B cell (primary cell): ENCODE results near the gene XRCC4. TPM values are rescaled to one million over a fixed set of nuclear protein-coding genes. Genes with fewer than 3 reads are reported as not detected.

Experiments used
- ATAC-seq: fragments of 200-7000 bp; cut with Tn5 transposase; one replicate; pipeline ENCODE4 v1.10.0; 2021; ENCODE audit warnings: low read depth, mild to moderate bottlenecking, moderate number of reproducible peaks, moderate library complexity
- CTCF ChIA-PET: fragments of 350-600 bp; sonication (Branson Sonifier 250); formaldehyde crosslinking; loops from one replicate; lab custom pipeline; 2021; ENCODE audit warnings: antibody characterized with exemption, inconsistent platforms; lab: Charles Lee
- POLR2A ChIA-PET: fragments of 350-600 bp; sonication (Branson Sonifier 250); formaldehyde crosslinking; loops from one replicate; lab custom pipeline; 2021; ENCODE audit warnings: antibody characterized with exemption; lab: Charles Lee
- DNase-seq: peaks from one replicate; pipeline ENCODE4 v3.0.0; 2013
- H2AFZ ChIP-seq: 2 replicates; pipeline ENCODE4 v1.6.1; 2012; ENCODE audit warnings: mild to moderate bottlenecking, low read depth, low read length; ENCODE audit not compliant: insufficient read depth, poor library complexity, severe bottlenecking
- H3K27ac ChIP-seq, 2 donors: 1 replicate in 1 of 2; 2 replicates in 1 of 2; pipeline ENCODE4 v1.5.1; 2012 to 2013; ENCODE audit warnings: low read length in 2 of 2, mild to moderate bottlenecking in 2 of 2, moderate library complexity in 1 of 2
- H3K27me3 ChIP-seq, 4 experiments: fragments of 200-600 bp in 1 of 4; sonication (generic) in 1 of 4; replicated peaks in 1 of 4; 1 replicate in 2 of 4; 2 replicates in 2 of 4; pipeline versions ENCODE4 v1.6.1 to v1.7.0; 2013 to 2016; ENCODE audit warnings: low read length in 3 of 4, mild to moderate bottlenecking in 2 of 4, mixed read lengths in 1 of 4, moderate library complexity in 1 of 4; ENCODE audit not compliant: insufficient read depth in 4 of 4, control insufficient read depth in 3 of 4; ENCODE audit errors: control extremely low read depth in 1 of 4
- H3K36me3 ChIP-seq, 2 experiments: replicated peaks in 1 of 2; 1 replicate in 1 of 2; 2 replicates in 1 of 2; pipeline versions ENCODE4 v1.6.1 to v1.7.1; 2013; ENCODE audit warnings: low read length in 1 of 2; ENCODE audit not compliant: insufficient read depth in 2 of 2, control insufficient read depth in 1 of 2; ENCODE audit errors: control extremely low read depth in 1 of 2, extremely low read depth in 1 of 2
- H3K4me1 ChIP-seq, 2 donors: fragments of 200-600 bp in 1 of 2; sonication (generic) in 1 of 2; 1 replicate in 1 of 2; 2 replicates in 1 of 2; pipeline versions ENCODE4 v1.5.1 to v1.6.1; 2013 to 2017; ENCODE audit warnings: low read length in 2 of 2; ENCODE audit not compliant: control insufficient read depth in 2 of 2, insufficient read depth in 2 of 2
- H3K4me2 ChIP-seq: replicated peaks from 2 replicates; pipeline ENCODE3; 2012; ENCODE audit warnings: mild to moderate bottlenecking, low read depth, low read length; ENCODE audit not compliant: poor library complexity, severe bottlenecking
- H3K4me3 ChIP-seq, 5 experiments: fragments of 200-600 bp in 1 of 5; sonication (generic) in 1 of 5; 1 replicate in 3 of 5; 2 replicates in 2 of 5; pipeline versions ENCODE4 v1.5.1 to v1.7.0; 2011 to 2016; ENCODE audit warnings: low read length in 4 of 5, mild to moderate bottlenecking in 4 of 5, low read depth in 2 of 5, control low read depth in 1 of 5, moderate library complexity in 1 of 5; ENCODE audit not compliant: insufficient read depth in 1 of 5; ENCODE audit errors: control extremely low read depth in 1 of 5, extremely low read depth in 1 of 5
- H3K79me2 ChIP-seq: fragments of 200-600 bp; sonication (generic); one replicate; pipeline ENCODE4 v1.6.0; 2016; ENCODE audit warnings: low read length; ENCODE audit not compliant: control insufficient read depth, insufficient read depth
- H3K9ac ChIP-seq: fragments of 200-600 bp; sonication (generic); 2 replicates; pipeline ENCODE4 v1.6.1; 2017; ENCODE audit warnings: mild to moderate bottlenecking, low read length, moderate library complexity
- H3K9me3 ChIP-seq, 3 donors: one replicate each; pipeline versions ENCODE4 v1.6.1 to v1.7.1; 2013; ENCODE audit warnings: low read length in 2 of 3; ENCODE audit not compliant: control insufficient read depth in 2 of 3, insufficient read depth in 1 of 3; ENCODE audit errors: control extremely low read depth in 1 of 3
- H4K20me1 ChIP-seq: 2 replicates; pipeline ENCODE4 v1.6.0; 2012; ENCODE audit warnings: mild to moderate bottlenecking, low read length; ENCODE audit not compliant: insufficient read depth, control insufficient read depth, poor library complexity, severe bottlenecking
- H3K27ac Mint-ChIP-seq: one replicate; pipeline ENCODE4 v1.8.0; 2021; ENCODE audit warnings: mixed read lengths
- H3K27me3 Mint-ChIP-seq: one replicate; pipeline ENCODE4 v1.8.0; 2021; ENCODE audit warnings: mixed read lengths
- H3K4me1 Mint-ChIP-seq: one replicate; pipeline ENCODE4 v1.8.0; 2021; ENCODE audit warnings: mixed read lengths
- H3K4me3 Mint-ChIP-seq: one replicate; pipeline ENCODE4 v1.8.0; 2021; ENCODE audit warnings: mixed read lengths
- H3K9me3 Mint-ChIP-seq: one replicate; pipeline ENCODE4 v1.8.0; 2022; ENCODE audit warnings: mixed read lengths; ENCODE audit not compliant: insufficient read depth
- EZH2 ChIP-seq: IDR thresholded peaks from 2 replicates; pipeline ENCODE4 v1.6.1; 2012; ENCODE audit warnings: borderline replicate concordance, low read depth, mild to moderate bottlenecking, moderate library complexity, low read length; ENCODE audit not compliant: insufficient read depth, poor library complexity, severe bottlenecking
- WGBS: methylation state at CpG from one replicate; pipeline ENCODE4 v1.1.5; 2013; ENCODE audit warnings: missing lambda C conversion rate; ENCODE audit not compliant: insufficient coverage; 5-methylcytosine and 5-hydroxymethylcytosine counted together
- intact Hi-C: fragments of 100-400 bp; cut with micrococcal nuclease; formaldehyde crosslinking; loops from one replicate; pipeline ENCODE4 v1.10.0; 2022
- polyA plus RNA-seq: library from polyadenylated mRNA; depleted of rRNA; stranded (reverse); fragments of >200 nt; gene quantifications from 2 replicates; pipeline ENCODE4 v1.2.3, GENCODE V29; 2012
- total RNA-seq, 2 donors: library from RNA; stranded (reverse); fragments of 120-200 nt in 1 of 2; gene quantifications; 1 replicate in 1 of 2; 2 replicates in 1 of 2; pipeline versions ENCODE4 v1.2.3 to v1.2.4, GENCODE V29; 2013 to 2022
- TF ChIP-seq, protein P1 (sequence below): fragments of 200-600 bp; IDR thresholded peaks from one replicate; pipeline ENCODE4 v1.8.0; 2022; ENCODE audit warnings: antibody characterized with exemption, mild to moderate bottlenecking

The XRCC4 gene
- total and polyA plus RNA-seq, 2 donors (not counting 1 experiment from before 2014, with no cell fraction given): 1.3 to 7.7 TPM

- Histone ChIP-seq H2AFZ (no peak overlapping the region), H3K27ac (no peak overlapping the region), H3K4me2 (no peak overlapping the region), H3K36me3 (peaks cover 0 to under 1% of the 10 kb centered on the region in 2 experiments), H3K4me3 (no peak overlapping the region), H4K20me1 (no peaks in the 10 kb centered on the region), H3K9me3 (no peaks in the 10 kb centered on the region), H3K4me1 (no peaks in the 10 kb centered on the region), H3K9ac (no peak overlapping the region), H3K79me2 (no peaks in the 10 kb centered on the region), H3K27me3 (no peaks in the 10 kb centered on the region)
- Mint-ChIP-seq H3K27me3 (no peaks in the 10 kb centered on the region), H3K27ac (no peak overlapping the region), H3K9me3 (no peaks in the 10 kb centered on the region), H3K4me1 (no peaks in the 10 kb centered on the region), H3K4me3 (no peak overlapping the region)
- ATAC-seq: no peak
- POLR2A ChIA-PET: no interaction called here
- TF ChIP-seq, protein P1, sequence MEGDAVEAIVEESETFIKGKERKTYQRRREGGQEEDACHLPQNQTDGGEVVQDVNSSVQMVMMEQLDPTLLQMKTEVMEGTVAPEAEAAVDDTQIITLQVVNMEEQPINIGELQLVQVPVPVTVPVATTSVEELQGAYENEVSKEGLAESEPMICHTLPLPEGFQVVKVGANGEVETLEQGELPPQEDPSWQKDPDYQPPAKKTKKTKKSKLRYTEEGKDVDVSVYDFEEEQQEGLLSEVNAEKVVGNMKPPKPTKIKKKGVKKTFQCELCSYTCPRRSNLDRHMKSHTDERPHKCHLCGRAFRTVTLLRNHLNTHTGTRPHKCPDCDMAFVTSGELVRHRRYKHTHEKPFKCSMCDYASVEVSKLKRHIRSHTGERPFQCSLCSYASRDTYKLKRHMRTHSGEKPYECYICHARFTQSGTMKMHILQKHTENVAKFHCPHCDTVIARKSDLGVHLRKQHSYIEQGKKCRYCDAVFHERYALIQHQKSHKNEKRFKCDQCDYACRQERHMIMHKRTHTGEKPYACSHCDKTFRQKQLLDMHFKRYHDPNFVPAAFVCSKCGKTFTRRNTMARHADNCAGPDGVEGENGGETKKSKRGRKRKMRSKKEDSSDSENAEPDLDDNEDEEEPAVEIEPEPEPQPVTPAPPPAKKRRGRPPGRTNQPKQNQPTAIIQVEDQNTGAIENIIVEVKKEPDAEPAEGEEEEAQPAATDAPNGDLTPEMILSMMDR: no peak
- no peak for TF ChIP-seq EZH2
- intact Hi-C loops: no loop called here
- CTCF ChIA-PET: no interaction called here
- DNase-seq: no peak
- WGBS: no CpG with 5 or more reads among the region's 2 CpGs
Measured at GRCh38 chr5:83265318-83265717, 188.0 kb downstream of the XRCC4 start.

DNA sequence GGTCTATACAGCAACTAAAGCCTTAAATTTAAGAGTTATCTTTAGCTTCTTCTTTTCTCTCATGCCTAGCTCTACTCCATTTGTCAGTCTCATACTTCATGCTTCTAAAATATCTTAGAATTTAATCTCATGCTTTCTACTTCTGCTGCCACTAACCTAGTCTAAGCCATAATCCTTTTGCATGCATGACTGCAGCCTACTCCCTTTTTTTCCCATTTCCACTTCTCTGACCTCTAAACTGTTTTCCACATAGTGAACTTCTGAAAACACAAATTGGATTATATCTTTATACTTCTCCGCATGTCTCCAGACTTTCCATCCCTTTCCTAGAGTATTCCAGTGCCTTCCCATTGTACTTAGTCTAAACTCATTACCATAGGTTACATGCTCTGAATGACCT, 193.0 kb downstream of the XRCC4 start:
- Histone ChIP-seq H4K20me1 (no peaks in the 10 kb centered on the region), H3K9me3 (no peaks in the 10 kb centered on the region), H2AFZ (no peak overlapping the region), H3K4me2 (no peak overlapping the region), H3K4me1 (no peaks in the 10 kb centered on the region), H3K27me3 (no peaks in the 10 kb centered on the region), H3K27ac (no peak overlapping the region), H3K4me3 (no peak overlapping the region), H3K9ac (no peak overlapping the region), H3K36me3 (no peaks in the 10 kb centered on the region), H3K79me2 (no peaks in the 10 kb centered on the region)
- H3K27me3 Mint-ChIP-seq: no peaks in the 10 kb centered on the region
- no peaks in the 10 kb centered on the region for H3K4me1 Mint-ChIP-seq
- ChIA-PET CTCF (no interaction called here), POLR2A (no interaction called here)
- H3K4me3 Mint-ChIP-seq: no peak overlapping the region
- no peak for TF ChIP-seq EZH2
- TF ChIP-seq, protein P1: no peak
- peaks cover 4% of the 10 kb centered on the region for H3K9me3 Mint-ChIP-seq
- no CpG with 5 or more reads among the region's 1 CpG for WGBS
- no peak overlapping the region for H3K27ac Mint-ChIP-seq
- intact Hi-C loops: no loop called here
- ATAC-seq (no peak), DNase-seq (no peak)
